Ishikawa (cell line): Measurements from ENCODE around the gene TBC1D22A.

ENCODE experiments used
- CEBPB ChIP-seq: IDR thresholded peaks from 2 replicates; pipeline ENCODE4 v1.6.1; 2012
- CREB1 ChIP-seq: IDR thresholded peaks from 2 replicates; pipeline ENCODE4 v1.6.1; 2012; ENCODE audit warnings: low read depth
- EP300 ChIP-seq: IDR thresholded peaks from 2 replicates; pipeline ENCODE4 v1.6.1; 2012; ENCODE audit warnings: borderline replicate concordance
- FOXM1 ChIP-seq: IDR thresholded peaks from 2 replicates; pipeline ENCODE4 v1.6.1; 2012; ENCODE audit warnings: low read depth, borderline replicate concordance
- MAX ChIP-seq: IDR thresholded peaks from 2 replicates; pipeline ENCODE4 v1.6.1; 2012
- RAD21 ChIP-seq: IDR thresholded peaks from 2 replicates; pipeline ENCODE4 v1.6.1; 2012; ENCODE audit warnings: low read depth
- TAF1 ChIP-seq: IDR thresholded peaks from 2 replicates; pipeline ENCODE4 v1.6.1; 2012; ENCODE audit warnings: low read depth, mild to moderate bottlenecking
- TEAD4 ChIP-seq: IDR thresholded peaks from 2 replicates; pipeline ENCODE4 v1.6.1; 2012
- ZBTB7A ChIP-seq: IDR thresholded peaks from 2 replicates; pipeline ENCODE4 v1.6.1; 2012; ENCODE audit warnings: low read depth

- TF ChIP-seq MAX (no peak), RAD21 (no peak), EP300 (no peak), ZBTB7A (no peak), TAF1 (no peak), TEAD4 (no peak), CREB1 (no peak), CEBPB (no peak), FOXM1 (no peak)
Observed at GRCh38 chr22:47027766-47028165, 265.3 kb downstream of the TBC1D22A start.
